Hematopoietic multipotent progenitor cell (in vitro differentiated cells): ENCODE measurements around the gene NTN5. TPM values are rescaled to one million over a fixed set of nuclear protein-coding genes. Genes with fewer than 3 reads are reported as not detected.
"Not testable (repeated sequence)": the region's sequence is repeated elsewhere in the genome, so short reads cannot be mapped to it uniquely, and the experiment has no call there.

ENCODE experiments used
- DNase-seq, 3 donors: peaks; one replicate each; pipeline ENCODE4 v3.0.0-alpha.2; 2011 to 2015; ENCODE audit warnings: low read depth in 2 of 3, low spot score in 2 of 3
- total RNA-seq: library from RNA; depleted of rRNA; stranded (reverse); fragments of >200 nt; gene quantifications from one replicate; pipeline ENCODE4 v1.2.3, GENCODE V29; 2012

NTN5 gene, protein sequence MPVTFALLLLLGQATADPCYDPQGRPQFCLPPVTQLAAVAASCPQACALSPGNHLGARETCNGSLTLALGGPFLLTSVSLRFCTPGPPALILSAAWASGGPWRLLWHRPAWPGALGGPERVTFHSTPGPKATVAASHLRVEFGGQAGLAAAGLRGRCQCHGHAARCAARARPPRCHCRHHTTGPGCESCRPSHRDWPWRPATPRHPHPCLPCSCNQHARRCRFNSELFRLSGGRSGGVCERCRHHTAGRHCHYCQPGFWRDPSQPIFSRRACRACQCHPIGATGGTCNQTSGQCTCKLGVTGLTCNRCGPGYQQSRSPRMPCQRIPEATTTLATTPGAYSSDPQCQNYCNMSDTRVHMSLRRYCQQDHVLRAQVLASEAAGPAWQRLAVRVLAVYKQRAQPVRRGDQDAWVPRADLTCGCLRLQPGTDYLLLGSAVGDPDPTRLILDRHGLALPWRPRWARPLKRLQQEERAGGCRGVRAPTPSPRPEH
- total RNA-seq: 1.6 TPM

- DNase-seq: no peak
These were observed at the start of gene NTN5 for GRCh38 chr19:48672994-48673393. NTN5 (minus strand) TSS chr19:48673017; CDS start chr19:48670986, 2,031 bp downstream.

- DNase-seq: no peak
These were observed 49.4 kb upstream of the NTN5 start for GRCh38 chr19:48722196-48722708.

DNA sequence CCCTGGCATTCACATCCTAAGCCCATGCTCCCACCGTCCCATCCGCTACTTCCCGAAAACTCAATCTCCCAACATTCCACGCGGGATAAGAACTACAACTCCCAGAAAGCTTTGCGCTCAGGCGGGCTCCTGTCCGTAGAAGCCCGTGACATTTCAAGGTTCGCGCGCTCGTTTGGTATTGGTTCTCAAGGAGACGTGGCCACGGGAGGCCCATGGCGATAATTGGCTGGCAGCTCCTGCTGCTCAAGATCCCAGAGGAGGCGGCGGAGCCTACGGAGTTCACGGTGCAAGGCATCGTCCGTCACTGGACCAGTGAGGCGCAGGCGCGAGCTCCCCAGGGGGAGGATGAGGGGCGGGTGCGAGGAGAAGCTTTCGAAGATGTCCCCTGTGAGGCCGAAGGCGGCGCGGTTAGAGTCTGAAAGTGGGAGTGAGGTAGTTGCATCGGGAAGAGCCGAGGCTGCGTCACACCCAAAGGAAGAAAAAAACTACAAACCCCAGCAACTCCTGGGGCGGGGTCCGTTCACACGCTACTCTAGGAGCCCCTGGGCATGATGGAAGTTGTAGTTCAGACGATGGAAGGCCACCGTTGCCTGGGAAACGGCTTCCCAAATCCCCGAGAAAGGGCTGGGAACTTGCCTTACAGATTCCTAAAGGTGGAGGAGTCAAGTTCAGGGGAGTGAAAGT is 47.9 kb upstream of the NTN5 start:
- peak; percentile 79 to 97 (median 95) for DNase-seq

DNA sequence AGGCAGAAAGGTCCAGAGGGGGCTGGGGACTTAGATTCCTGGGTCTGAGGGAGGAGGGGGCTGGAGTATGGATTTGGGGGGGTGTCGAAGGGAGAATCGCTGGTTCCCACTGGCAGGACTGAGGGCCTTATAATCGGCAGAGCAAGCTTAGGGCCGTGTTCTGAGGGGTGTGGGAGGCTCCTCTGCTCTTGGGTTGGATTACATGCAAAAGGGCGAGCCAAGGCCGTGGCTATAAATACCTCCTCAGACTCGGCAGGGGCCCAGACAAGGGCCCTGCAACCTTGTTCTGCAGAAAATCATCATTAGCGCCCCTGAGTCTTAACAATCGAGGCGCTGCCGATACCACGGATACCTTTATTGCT is 47.4 kb upstream of the NTN5 start:
- no peak for DNase-seq

- no peak for DNase-seq
These were observed 46.7 kb upstream of the NTN5 start, which contains the start of gene MAMSTR for GRCh38 chr19:48719263-48720171. MAMSTR (minus strand) TSS chr19:48719725; CDS start chr19:48719031, 694 bp downstream.

DNA sequence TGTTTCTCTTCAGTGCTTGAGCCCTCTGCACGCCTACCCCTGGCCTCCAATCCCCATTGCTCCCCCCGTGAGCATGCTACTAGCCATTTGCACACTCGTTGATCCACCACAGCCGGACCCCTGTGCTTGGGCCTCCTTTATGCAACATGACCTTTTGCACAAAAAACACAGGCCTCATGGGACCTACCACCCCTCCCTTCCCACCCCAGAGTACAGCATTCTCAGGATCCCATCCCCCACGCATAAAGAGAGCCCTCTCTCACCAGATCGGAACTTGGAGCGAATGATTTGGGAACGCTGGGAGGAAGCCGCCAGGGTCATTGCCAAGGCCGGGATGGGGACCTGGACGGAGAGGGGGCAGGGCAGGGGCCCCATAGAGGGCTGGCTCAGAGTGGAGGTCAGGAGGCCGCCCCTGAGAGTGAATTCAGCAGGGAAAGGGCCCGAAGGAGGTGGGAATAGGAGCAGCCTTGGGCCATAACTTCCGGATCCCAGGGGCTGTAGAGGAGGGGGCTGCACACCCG is 46.0 kb upstream of the NTN5 start:
- DNase-seq: no peak

DNA sequence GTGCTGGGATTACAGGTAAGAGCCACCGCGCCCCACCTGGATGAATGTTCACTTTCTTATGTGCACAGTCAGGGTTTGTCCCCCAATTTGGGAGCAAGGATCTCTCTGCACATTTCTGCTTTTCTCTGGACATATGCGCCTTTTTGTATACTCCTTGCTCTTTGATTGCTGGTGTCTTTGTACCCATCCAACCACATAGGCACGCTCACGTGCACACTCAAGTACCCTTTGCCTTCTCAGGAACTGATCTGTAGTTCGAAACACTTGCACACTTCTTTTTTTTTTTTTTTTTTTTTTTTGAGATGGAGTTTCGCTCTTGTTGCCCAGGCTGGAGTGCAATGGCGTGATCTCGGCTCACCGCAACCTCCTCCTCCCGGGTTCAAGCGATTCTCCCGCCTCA is 45.3 kb upstream of the NTN5 start:
- DNase-seq: not testable (repeated sequence)

DNA sequence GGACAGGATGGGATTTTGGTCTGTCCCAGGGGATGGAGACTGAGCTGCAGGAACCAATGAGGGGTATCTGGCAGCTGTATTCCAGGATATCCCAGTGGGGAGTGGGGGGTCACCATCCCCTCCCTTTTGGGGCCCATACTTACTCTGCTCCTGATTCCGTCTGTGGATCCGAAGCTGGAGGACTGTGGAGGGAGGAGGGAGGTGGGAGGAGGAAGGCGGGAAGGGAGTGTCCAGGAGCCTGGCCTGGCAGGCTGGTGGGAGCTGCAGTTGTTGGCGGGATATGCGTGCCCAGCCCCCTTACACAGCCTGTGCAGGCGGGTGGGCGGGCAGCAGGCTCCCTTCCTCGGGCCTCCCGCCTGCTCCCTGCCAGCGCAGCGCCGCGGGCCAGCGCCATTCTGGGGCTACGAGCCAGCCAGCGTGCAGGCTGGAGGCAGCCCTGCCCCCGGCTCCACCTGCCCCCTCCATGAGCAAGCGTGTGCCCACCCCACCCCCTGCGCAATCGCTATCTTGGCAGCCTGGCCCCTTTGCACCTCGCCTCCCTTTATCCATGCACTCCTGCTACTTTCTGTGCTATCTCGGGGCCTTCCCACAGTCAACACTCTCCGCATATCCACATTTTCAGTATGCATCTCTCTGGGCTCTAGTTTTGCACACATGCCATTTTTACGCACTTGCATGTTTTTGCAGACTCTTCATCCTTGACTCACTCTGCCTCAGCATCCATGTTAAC is 43.9 kb upstream of the NTN5 start:
- DNase-seq: no peak

DNA sequence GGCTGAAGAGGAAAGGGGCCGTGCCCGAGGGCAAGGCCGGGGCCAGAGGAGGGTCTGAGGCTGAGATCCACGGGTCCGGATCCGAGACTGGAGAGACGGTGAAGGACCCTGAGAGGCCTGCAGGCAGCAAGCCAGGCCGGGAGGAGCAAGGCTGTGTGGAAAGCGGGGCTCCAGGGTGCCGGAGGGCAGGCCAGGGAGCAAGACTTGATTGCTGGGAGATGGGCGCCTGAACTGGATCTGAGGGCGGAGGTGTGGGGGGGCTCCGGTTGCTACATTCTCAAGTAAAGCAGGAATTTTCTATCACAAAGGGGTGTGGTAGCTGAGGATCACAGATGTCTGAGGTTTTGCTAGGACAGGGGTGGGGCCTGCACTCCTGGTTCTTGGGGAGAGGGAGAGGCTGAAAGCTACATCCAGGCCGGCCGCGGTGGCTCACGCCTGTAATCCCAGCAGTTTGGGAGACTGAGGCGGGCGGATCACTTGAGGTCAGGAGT is 42.9 kb upstream of the NTN5 start:
- no peak for DNase-seq

DNA sequence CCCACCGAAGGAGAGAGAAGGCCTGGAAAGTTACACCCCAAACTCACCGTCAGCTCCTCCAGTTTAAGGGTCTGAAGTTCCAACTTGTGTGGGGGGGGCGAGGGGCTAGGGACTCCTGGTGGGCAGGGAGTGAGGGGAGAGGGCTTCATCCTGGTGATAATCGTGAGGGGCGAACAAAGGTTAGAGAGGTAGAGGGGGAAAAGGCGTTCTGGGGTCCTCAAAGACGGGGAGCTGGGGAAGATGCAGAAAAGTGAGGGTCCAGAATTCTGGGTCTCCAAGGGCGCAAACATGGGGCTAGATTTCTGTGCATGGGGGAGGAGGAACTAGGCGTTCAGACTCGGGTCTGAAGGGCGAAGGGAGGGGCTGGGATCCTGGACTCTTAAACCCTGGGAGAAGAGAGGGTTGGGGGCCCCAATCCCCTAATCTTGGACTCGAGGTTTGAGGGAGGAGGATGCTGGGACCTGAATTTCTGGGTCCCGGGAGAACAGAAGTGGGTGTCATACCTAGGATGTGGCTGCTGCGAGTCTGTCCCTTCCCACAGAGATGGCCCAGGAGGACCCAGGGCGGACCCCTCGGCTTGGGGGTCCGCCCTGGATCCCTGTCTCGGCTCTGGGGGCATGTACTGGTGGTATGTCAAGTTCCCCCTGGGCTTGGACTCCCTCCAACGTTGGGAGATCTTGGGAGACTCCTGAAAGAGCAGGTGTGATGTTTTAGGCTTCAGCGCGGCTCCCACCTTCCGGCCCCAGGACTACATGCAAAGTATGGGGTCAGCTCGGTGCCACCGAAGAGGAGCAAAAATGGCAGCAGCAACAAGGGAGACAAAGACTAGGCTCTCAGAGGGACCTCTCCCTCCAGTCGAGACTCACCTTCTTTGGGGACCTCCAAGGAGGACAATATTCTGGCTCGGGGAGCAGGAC is 42.2 kb upstream of the NTN5 start:
- DNase-seq: no peak

DNA sequence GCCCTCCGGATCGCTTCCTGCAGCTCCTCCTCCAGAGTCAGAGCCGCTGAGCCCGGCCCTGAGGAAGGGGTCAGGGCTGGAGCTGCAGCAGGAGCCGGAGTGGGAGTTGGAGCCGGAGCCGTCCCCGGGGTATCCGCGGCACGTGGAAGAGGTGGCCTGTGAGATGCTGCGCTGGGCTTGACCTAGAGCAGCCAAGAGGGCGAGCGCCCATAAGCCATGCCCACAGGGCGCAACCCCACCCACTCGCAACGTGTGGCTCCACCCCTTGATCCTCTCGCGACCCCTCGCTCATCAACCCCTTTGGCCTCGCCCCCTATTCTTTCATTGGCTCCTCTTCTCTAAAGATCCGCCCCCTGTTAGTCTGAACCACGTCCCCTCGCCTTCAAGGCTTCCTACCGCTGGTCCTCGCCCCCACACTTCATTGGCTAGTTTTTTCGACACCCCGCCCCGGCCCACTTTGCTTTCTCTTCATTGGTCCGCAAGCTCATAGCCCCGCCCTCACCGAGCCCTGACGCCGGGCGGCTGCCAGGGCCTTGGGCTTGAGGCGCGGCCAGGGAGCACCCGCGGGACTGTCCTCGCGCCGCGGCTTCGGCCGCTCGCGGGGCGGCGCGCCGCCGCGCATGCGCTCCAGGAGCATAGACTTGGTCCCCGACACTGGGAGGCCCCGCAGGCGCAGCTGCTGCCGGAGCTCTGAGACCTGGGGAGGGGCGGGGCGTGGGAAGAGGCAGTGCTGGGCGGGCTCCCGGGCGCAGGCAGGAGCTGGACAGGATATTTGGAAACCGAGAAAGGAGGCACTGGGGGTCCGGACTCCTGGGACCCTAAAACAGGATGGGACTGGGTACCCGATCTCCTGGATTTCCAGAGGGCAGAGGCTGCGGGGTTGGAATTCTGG is 41.3 kb upstream of the NTN5 start:
- peak; percentile 87 to 100 (median 99) for DNase-seq

DNA sequence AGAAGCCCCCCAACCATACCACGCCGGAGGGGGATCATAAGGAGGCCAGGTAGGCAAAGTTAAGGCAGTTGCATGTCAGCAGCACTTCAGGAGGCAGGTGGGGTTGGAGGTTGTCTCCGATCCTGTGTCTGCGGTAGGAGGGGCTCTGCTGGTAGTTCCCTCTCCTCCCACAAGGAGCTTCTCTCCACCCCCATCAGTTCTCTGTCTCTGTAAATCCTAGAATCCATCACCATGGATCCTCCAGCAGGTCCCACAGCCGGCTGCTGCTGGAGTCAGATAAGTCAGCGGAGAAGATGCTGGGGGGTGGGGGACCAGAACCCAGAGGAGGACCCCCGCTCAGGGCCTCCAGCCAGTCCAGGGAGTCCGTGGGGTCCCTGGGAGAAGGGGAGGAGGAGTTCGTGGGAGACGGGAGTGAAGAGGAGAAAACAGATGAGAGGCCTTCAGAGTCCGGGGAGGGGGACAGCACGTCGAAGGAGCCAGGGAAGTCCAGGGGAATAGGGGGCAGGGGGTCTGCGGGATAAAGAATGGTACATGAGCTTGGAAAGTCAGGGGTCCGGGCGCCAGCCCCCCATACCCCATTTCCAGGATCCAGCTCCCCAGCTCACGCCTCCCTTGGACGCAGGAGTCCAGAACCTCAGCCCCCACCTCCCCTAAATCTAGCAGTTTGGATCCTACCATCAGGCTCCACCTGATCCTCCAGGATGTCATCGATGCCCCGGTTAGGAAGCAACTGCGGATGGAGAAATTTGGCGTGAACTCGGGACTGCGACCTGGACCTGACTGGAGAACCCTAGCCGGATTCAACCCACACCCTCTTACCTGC is 40.4 kb upstream of the NTN5 start:
- peak in 1 of 3 donors; percentile 47 for DNase-seq

- DNase-seq: no peak
These were observed 38.4 kb upstream of the NTN5 start for GRCh38 chr19:48711106-48711662.

DNA sequence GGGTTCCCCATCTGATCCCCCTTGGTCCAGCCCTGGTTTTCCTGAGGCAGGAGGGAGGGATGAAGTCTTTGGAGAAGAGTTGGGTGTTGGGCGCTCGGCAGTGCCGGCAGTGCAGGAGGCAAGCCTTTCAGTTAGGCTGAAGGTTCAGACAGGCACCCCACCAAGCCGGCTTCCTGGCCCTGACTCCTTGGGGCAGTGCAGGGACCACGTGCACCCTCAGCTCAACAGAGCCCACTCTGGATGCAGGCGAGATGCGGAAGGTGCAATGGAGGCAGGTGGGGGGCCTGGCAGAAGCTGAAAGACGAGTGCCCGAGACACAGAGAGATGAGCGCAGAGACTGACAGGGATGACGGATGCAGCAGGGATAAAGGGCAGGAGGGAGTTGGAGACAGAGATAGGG is 35.7 kb upstream of the NTN5 start:
- no peak for DNase-seq

DNA sequence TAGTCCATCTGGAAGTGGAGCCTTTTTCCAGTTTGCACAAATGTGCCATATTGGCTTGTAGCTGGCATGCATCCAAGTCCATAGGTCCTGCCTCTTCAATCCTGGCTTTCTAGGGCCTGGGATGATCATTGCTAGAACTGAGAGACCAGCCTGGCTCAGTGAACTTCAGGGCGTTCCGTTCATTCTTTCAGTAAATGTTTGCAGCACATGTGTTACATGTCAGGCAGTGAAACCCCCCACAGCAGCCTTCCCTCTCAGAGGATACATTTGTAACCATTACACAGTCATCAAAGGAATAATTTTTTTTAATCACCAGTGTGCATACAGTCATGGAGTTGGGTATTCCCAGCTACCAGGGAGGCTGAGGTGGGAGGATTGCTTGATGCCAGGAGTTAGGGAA is 32.6 kb upstream of the NTN5 start:
- DNase-seq: no peak

- no peak for DNase-seq
These were observed 30.5 kb upstream of the NTN5 start for GRCh38 chr19:48703316-48703715.
